PC-3 (cell line): ENCODE data around the gene INSL3. TPM values are rescaled to one million over a fixed set of nuclear protein-coding genes. Genes with fewer than 3 reads are reported as not detected.

Source experiments
- ATAC-seq: fragments of 200-7000 bp; cut with Tn5 transposase; 2 replicates; pipeline ENCODE4 v1.9.1; 2020; ENCODE audit warnings: mild to moderate bottlenecking, moderate library complexity
- BruUV-seq: library from RNA; stranded (reverse); fragments of 400-500 nt; replicated peaks from 2 replicates; lab custom pipeline; 2021; lab: Mats Ljungman, UMichigan
- CTCF ChIA-PET: fragments of 300-600 bp; sonication (Branson Sonifier 250); formaldehyde crosslinking; loops from one replicate; lab custom pipeline; 2022; ENCODE audit warnings: antibody characterized with exemption; lab: Charles Lee
- POLR2A ChIA-PET: fragments of 300-600 bp; sonication (Branson Sonifier 250); formaldehyde crosslinking; loops from one replicate; lab custom pipeline; 2022; ENCODE audit warnings: antibody characterized with exemption; ENCODE audit not compliant: unreplicated experiment; lab: Charles Lee
- DNase-seq: peaks from one replicate; pipeline ENCODE4 v3.0.0-alpha.2; 2015
- H2AFZ ChIP-seq: fragments of 300-600 bp; sonication (generic); 2 replicates; pipeline ENCODE4 v1.6.0; 2016; ENCODE audit warnings: antibody characterized with exemption, low read length
- H3F3A ChIP-seq: fragments of 300-600 bp; sonication (generic); one replicate; pipeline ENCODE4 v1.6.0; 2017; ENCODE audit warnings: antibody characterized with exemption, low read length, control low read depth, mild to moderate bottlenecking; ENCODE audit not compliant: unreplicated experiment
- H3K27ac ChIP-seq: fragments of 300-600 bp; sonication (generic); 2 replicates; pipeline ENCODE4 v1.5.1; 2016; ENCODE audit warnings: mild to moderate bottlenecking, low read length
- H3K27me3 ChIP-seq: fragments of 300-600 bp; sonication (generic); 2 replicates; pipeline ENCODE4 v1.6.1; 2016; ENCODE audit warnings: low read length, mixed read lengths
- H3K36me3 ChIP-seq: fragments of 300-600 bp; sonication (generic); 2 replicates; pipeline ENCODE4 v1.6.1; 2016; ENCODE audit warnings: low read depth, mixed run types, low read length, mixed read lengths
- H3K4me1 ChIP-seq: fragments of 300-600 bp; sonication (generic); 2 replicates; pipeline ENCODE4 v1.5.1; 2016; ENCODE audit warnings: low read length; ENCODE audit not compliant: insufficient read depth
- H3K4me2 ChIP-seq: fragments of 300-600 bp; sonication (generic); 2 replicates; pipeline ENCODE4 v1.6.0; 2016; ENCODE audit warnings: low read length
- H3K4me3 ChIP-seq: fragments of 300-600 bp; sonication (generic); 2 replicates; pipeline ENCODE4 v1.5.1; 2016; ENCODE audit warnings: mild to moderate bottlenecking, low read length, mixed read lengths
- H3K79me2 ChIP-seq: fragments of 300-600 bp; sonication (generic); 2 replicates; pipeline ENCODE4 v1.6.1; 2017; ENCODE audit warnings: low read length, mixed read lengths
- H3K9ac ChIP-seq: fragments of 300-600 bp; sonication (generic); 2 replicates; pipeline ENCODE4 v1.6.0; 2016; ENCODE audit warnings: mild to moderate bottlenecking, low read length
- H3K9me2 ChIP-seq: fragments of 300-600 bp; sonication (generic); replicated peaks from 2 replicates; pipeline ENCODE4 v1.6.1; 2016; ENCODE audit warnings: mixed run types, low read length, mixed read lengths
- H3K9me3 ChIP-seq: fragments of 300-600 bp; sonication (generic); 2 replicates; pipeline ENCODE4 v1.6.1; 2016; ENCODE audit warnings: low read length, mixed read lengths
- H4K20me1 ChIP-seq: fragments of 300-600 bp; sonication (generic); 2 replicates; pipeline ENCODE4 v1.6.1; 2016; ENCODE audit warnings: low read length, mixed read lengths
- CTCF ChIP-seq: fragments of 300-600 bp; sonication (generic); conservative IDR thresholded peaks from 2 replicates; pipeline ENCODE4 v1.5.1; 2017; ENCODE audit warnings: antibody characterized with exemption, low read depth, mild to moderate bottlenecking, low read length
- EZH2 ChIP-seq: fragments of 300-600 bp; sonication (generic); IDR thresholded peaks from one replicate; pipeline ENCODE4 v1.6.1; 2017; ENCODE audit warnings: antibody characterized with exemption, mild to moderate bottlenecking, low read length; ENCODE audit not compliant: unreplicated experiment
- EZH2phosphoT487 ChIP-seq: fragments of 300-600 bp; sonication (generic); IDR thresholded peaks from 2 replicates; pipeline ENCODE4 v1.6.1; 2018; ENCODE audit warnings: mild to moderate bottlenecking, antibody characterized with exemption, low read length, borderline replicate concordance
- intact Hi-C: fragments of 100-400 bp; cut with micrococcal nuclease; formaldehyde crosslinking; loops from 2 replicates; pipeline ENCODE4 v1.9.0; 2023
- total RNA-seq: library from RNA; depleted of rRNA; stranded (reverse); fragments of >200 nt; gene quantifications from 2 replicates; pipeline ENCODE4 v1.2.3, GENCODE V29; 2014

The INSL3 gene
- total RNA-seq, 1 experiment from 2014 or later = not detected

GRCh38 chr19:17866964-17867486 is 45.7 kb upstream of the INSL3 start:
- Histone ChIP-seq H4K20me1 (peaks cover 29% of the 10 kb centered on the region), H3K4me1 (peaks cover 14% of the 10 kb centered on the region), H3K36me3 (peaks cover 27% of the 10 kb centered on the region), H2AFZ (no peak overlapping the region), H3K27me3 (0 out of 2 replicates have a peak, but pooled peaks cover 7% of the 10 kb centered on the region), H3F3A (peaks cover 30% of the 10 kb centered on the region), H3K9me3 (no peaks in the 10 kb centered on the region), H3K4me3 (no peak overlapping the region), H3K4me2 (no peak overlapping the region), H3K9ac (no peak overlapping the region), H3K27ac (no peak overlapping the region), H3K9me2 (no peaks in the 10 kb centered on the region), H3K79me2 (peaks cover 6% of the 10 kb centered on the region)
- no peak for ATAC-seq
- POLR2A ChIA-PET = no interaction called here
- CTCF ChIA-PET = no interaction called here
- TF ChIP-seq EZH2phosphoT487 = no peak
- no peak for TF ChIP-seq EZH2
- no peak for TF ChIP-seq CTCF
- no TSS peak for BruUV-seq
- intact Hi-C loops = no loop called here
- no peak for DNase-seq

- H3K79me2 ChIP-seq = peaks cover 12% of the 10 kb centered on the region
- no peak overlapping the region for H3K27ac ChIP-seq
- H3K27me3 ChIP-seq = 0 out of 2 replicates have a peak, but pooled peaks cover 3% of the 10 kb centered on the region
- H3K4me1 ChIP-seq = peaks cover 20% of the 10 kb centered on the region
- TF ChIP-seq CTCF (no peak), EZH2 (no peak), EZH2phosphoT487 (no peak)
- H2AFZ ChIP-seq = no peak overlapping the region
- no peak overlapping the region for H3K4me3 ChIP-seq
- ChIA-PET POLR2A (interaction anchor here (1.1 kb wide), 1 partner anchor 66 kb away, joined by 3 read pairs; the partner anchor contains the start of gene CCDC124), CTCF (no interaction called here)
- no TSS peak for BruUV-seq
- H3K4me2 ChIP-seq = no peak overlapping the region
- peaks cover 35% of the 10 kb centered on the region for H3F3A ChIP-seq
- H3K9ac ChIP-seq = no peak overlapping the region
- ATAC-seq (no peak), DNase-seq (no peak)
- H3K36me3 ChIP-seq = peaks cover 33% of the 10 kb centered on the region
- H3K9me3 ChIP-seq = no peaks in the 10 kb centered on the region
- H3K9me2 ChIP-seq = no peaks in the 10 kb centered on the region
- peaks cover 35% of the 10 kb centered on the region for H4K20me1 ChIP-seq
- intact Hi-C loops = no loop called here
These were observed 45.1 kb upstream of the INSL3 start for GRCh38 chr19:17866312-17866963.
